ENCODE data around the gene XIAP.

XIAP gene

GRCh38 chrX:123909523-123909922, 49.7 kb downstream of the XIAP start:
- H3K9ac ChIP-seq (ENCODE audit: low read length), result no peak overlapping the region
- 93% methylated on average over 2 of the region's 4 CpGs for WGBS
- H3K4me3 ChIP-seq (ENCODE audit: insufficient read depth in 1 of 2, low read depth in 1 of 2, low read length in 2 of 2), result no peak overlapping the region
- H2BK120ac ChIP-seq (ENCODE audit: low read depth, low read length), result no peak overlapping the region
- H3K4ac ChIP-seq (ENCODE audit: low read depth in 1 of 2, low read length in 2 of 2), result no peak overlapping the region
- H2BK12ac ChIP-seq (ENCODE audit: low read length in 2 of 2), result no peak overlapping the region
- no peak overlapping the region for H3K14ac ChIP-seq (ENCODE audit: low read length in 2 of 2)
- no peaks in the 10 kb centered on the region for H3K27me3 ChIP-seq (ENCODE audit: control insufficient read depth in 1 of 2, insufficient read depth in 1 of 2, low read length in 2 of 2)
- no peak overlapping the region for H2AK5ac ChIP-seq (ENCODE audit: low read length, severe bottlenecking)
- H3K79me1 ChIP-seq (replicated peaks; ENCODE audit: low read length, poor library complexity, severe bottlenecking), result peaks cover 5% of the 10 kb centered on the region
- H3K4me1 ChIP-seq (ENCODE audit: control insufficient read depth, insufficient read depth, low read depth, low read length), result no peaks in the 10 kb centered on the region
- H2BK15ac ChIP-seq (ENCODE audit: low read depth, poor library complexity, severe bottlenecking), result no peak overlapping the region
- no peak overlapping the region for H3K4me2 ChIP-seq (ENCODE audit: low read length, poor library complexity, severe bottlenecking)
- H3K36me3 ChIP-seq (ENCODE audit: control insufficient read depth in 1 of 2, insufficient read depth in 2 of 2, low read depth in 1 of 2, low read length in 2 of 2), result peaks cover 0 to 36% of the 10 kb centered on the region in 2 experiments
- no peak overlapping the region for H2AFZ ChIP-seq (ENCODE audit: low read depth, low read length)
- no peak overlapping the region for H3K23ac ChIP-seq (ENCODE audit: low read length in 2 of 2)
- no peak overlapping the region for H2BK5ac ChIP-seq (ENCODE audit: low read depth, low read length, poor library complexity, severe bottlenecking)
- H4K91ac ChIP-seq (ENCODE audit: low read length), result no peak overlapping the region
- DNase-seq, result peak; percentile 50
- no peak overlapping the region for H3K18ac ChIP-seq (ENCODE audit: low read depth in 1 of 2, low read length in 2 of 2)
- H3K9me3 ChIP-seq (ENCODE audit: control insufficient read depth, low read length), result no peaks in the 10 kb centered on the region
- H4K8ac ChIP-seq (ENCODE audit: low read length), result no peak overlapping the region
- H3K27ac ChIP-seq (ENCODE audit: low read length, poor library complexity, severe bottlenecking), result no peak overlapping the region

GRCh38 chrX:123917069-123917468, 57.2 kb downstream of the XIAP start:
- Histone ChIP-seq H2BK5ac (ENCODE audit: low read depth, low read length, poor library complexity, severe bottlenecking) (no peak overlapping the region), H3K23ac (ENCODE audit: low read length in 2 of 2) (no peak overlapping the region), H3K4ac (ENCODE audit: low read depth in 1 of 2, low read length in 2 of 2) (no peak overlapping the region), H3K9me3 (ENCODE audit: control insufficient read depth, low read length) (no peaks in the 10 kb centered on the region), H3K27ac (ENCODE audit: low read length, poor library complexity, severe bottlenecking) (peak overlapping the region; percentile 51), H2AK5ac (ENCODE audit: low read length, severe bottlenecking) (no peak overlapping the region), H4K91ac (ENCODE audit: low read length) (no peak overlapping the region), H3K36me3 (ENCODE audit: control insufficient read depth in 1 of 2, insufficient read depth in 2 of 2, low read depth in 1 of 2, low read length in 2 of 2) (peaks cover 0 to 3% of the 10 kb centered on the region in 2 experiments), H3K18ac (ENCODE audit: low read depth in 1 of 2, low read length in 2 of 2) (no peak overlapping the region), H3K9ac (ENCODE audit: low read length) (no peak overlapping the region), H3K27me3 (ENCODE audit: control insufficient read depth in 1 of 2, insufficient read depth in 1 of 2, low read length in 2 of 2) (no peaks in the 10 kb centered on the region), H3K4me2 (ENCODE audit: low read length, poor library complexity, severe bottlenecking) (no peak overlapping the region), H3K4me3 (ENCODE audit: insufficient read depth in 1 of 2, low read depth in 1 of 2, low read length in 2 of 2) (no peak overlapping the region), H2BK15ac (ENCODE audit: low read depth, poor library complexity, severe bottlenecking) (no peak overlapping the region), H3K4me1 (ENCODE audit: control insufficient read depth, insufficient read depth, low read depth, low read length) (peaks cover 4% of the 10 kb centered on the region), H3K79me1 (replicated peaks; ENCODE audit: low read length, poor library complexity, severe bottlenecking) (peaks cover 2% of the 10 kb centered on the region), H2BK12ac (ENCODE audit: low read length in 2 of 2) (no peak overlapping the region), H3K14ac (ENCODE audit: low read length in 2 of 2) (no peak overlapping the region), H2BK120ac (ENCODE audit: low read depth, low read length) (no peak overlapping the region), H2AFZ (ENCODE audit: low read depth, low read length) (no peak overlapping the region), H4K8ac (ENCODE audit: low read length) (no peak overlapping the region)
- DNase-seq, result no peak

- Histone ChIP-seq H3K23ac (ENCODE audit: low read length in 2 of 2) (no peak overlapping the region), H3K9ac (ENCODE audit: low read length) (no peak overlapping the region)
- WGBS, result 82% methylated on average over 2 of the region's 4 CpGs
These were observed 58.4 kb downstream of the XIAP start for GRCh38 chrX:123918106-123918721.

GRCh38 chrX:123920105-123920785, 60.4 kb downstream of the XIAP start:
- H2BK5ac ChIP-seq (ENCODE audit: low read depth, low read length, poor library complexity, severe bottlenecking), result no peak overlapping the region
- no peaks in the 10 kb centered on the region for H3K9me3 ChIP-seq (ENCODE audit: control insufficient read depth, low read length)
- H2AK5ac ChIP-seq (ENCODE audit: low read length, severe bottlenecking), result no peak overlapping the region
- no peak overlapping the region for H3K4ac ChIP-seq (ENCODE audit: low read depth in 1 of 2, low read length in 2 of 2)
- H3K79me1 ChIP-seq (replicated peaks; ENCODE audit: low read length, poor library complexity, severe bottlenecking), result no peaks in the 10 kb centered on the region
- H4K8ac ChIP-seq (ENCODE audit: low read length), result no peak overlapping the region
- H3K36me3 ChIP-seq (ENCODE audit: control insufficient read depth in 1 of 2, insufficient read depth in 2 of 2, low read depth in 1 of 2, low read length in 2 of 2), result no peaks in the 10 kb centered on the region
- no peak overlapping the region for H3K23ac ChIP-seq (ENCODE audit: low read length in 2 of 2)
- no peak overlapping the region for H4K91ac ChIP-seq (ENCODE audit: low read length)
- H3K4me1 ChIP-seq (ENCODE audit: control insufficient read depth, insufficient read depth, low read depth, low read length), result peaks cover 4% of the 10 kb centered on the region
- no peak overlapping the region for H3K4me3 ChIP-seq (ENCODE audit: insufficient read depth in 1 of 2, low read depth in 1 of 2, low read length in 2 of 2)
- WGBS, result no CpG with 5 or more reads among the region's 1 CpG
- no peaks in the 10 kb centered on the region for H3K27me3 ChIP-seq (ENCODE audit: control insufficient read depth in 1 of 2, insufficient read depth in 1 of 2, low read length in 2 of 2)
- H3K14ac ChIP-seq (ENCODE audit: low read length in 2 of 2), result no peak overlapping the region
- no peak overlapping the region for H2BK12ac ChIP-seq (ENCODE audit: low read length in 2 of 2)
- no peak overlapping the region for H3K9ac ChIP-seq (ENCODE audit: low read length)
- DNase-seq, result peak; percentile 68
- no peak overlapping the region for H3K18ac ChIP-seq (ENCODE audit: low read depth in 1 of 2, low read length in 2 of 2)
- H2BK15ac ChIP-seq (ENCODE audit: low read depth, poor library complexity, severe bottlenecking), result no peak overlapping the region
- no peak overlapping the region for H2BK120ac ChIP-seq (ENCODE audit: low read depth, low read length)
- no peak overlapping the region for H2AFZ ChIP-seq (ENCODE audit: low read depth, low read length)
- peak overlapping the region; percentile 59 for H3K27ac ChIP-seq (ENCODE audit: low read length, poor library complexity, severe bottlenecking)
- no peak overlapping the region for H3K4me2 ChIP-seq (ENCODE audit: low read length, poor library complexity, severe bottlenecking)

More at GRCh38 chrX:123918106-123918721, 58.4 kb downstream of the XIAP start:
- Histone ChIP-seq H4K91ac (ENCODE audit: low read length) (no peak overlapping the region), H3K14ac (ENCODE audit: low read length in 2 of 2) (no peak overlapping the region), H2AFZ (ENCODE audit: low read depth, low read length) (no peak overlapping the region), H3K79me1 (replicated peaks; ENCODE audit: low read length, poor library complexity, severe bottlenecking) (no peaks in the 10 kb centered on the region), H3K36me3 (ENCODE audit: control insufficient read depth in 1 of 2, insufficient read depth in 2 of 2, low read depth in 1 of 2, low read length in 2 of 2) (no peaks in the 10 kb centered on the region), H2BK120ac (ENCODE audit: low read depth, low read length) (no peak overlapping the region), H3K4me1 (ENCODE audit: control insufficient read depth, insufficient read depth, low read depth, low read length) (peaks cover 4% of the 10 kb centered on the region), H2BK5ac (ENCODE audit: low read depth, low read length, poor library complexity, severe bottlenecking) (no peak overlapping the region), H3K4me2 (ENCODE audit: low read length, poor library complexity, severe bottlenecking) (no peak overlapping the region), H2BK15ac (ENCODE audit: low read depth, poor library complexity, severe bottlenecking) (no peak overlapping the region), H3K27me3 (ENCODE audit: control insufficient read depth in 1 of 2, insufficient read depth in 1 of 2, low read length in 2 of 2) (no peaks in the 10 kb centered on the region), H3K18ac (ENCODE audit: low read depth in 1 of 2, low read length in 2 of 2) (no peak overlapping the region), H3K4ac (ENCODE audit: low read depth in 1 of 2, low read length in 2 of 2) (no peak overlapping the region), H3K9me3 (ENCODE audit: control insufficient read depth, low read length) (no peaks in the 10 kb centered on the region), H3K4me3 (ENCODE audit: insufficient read depth in 1 of 2, low read depth in 1 of 2, low read length in 2 of 2) (no peak overlapping the region), H2BK12ac (ENCODE audit: low read length in 2 of 2) (no peak overlapping the region), H3K27ac (ENCODE audit: low read length, poor library complexity, severe bottlenecking) (peak overlapping the region; percentile 57), H4K8ac (ENCODE audit: low read length) (no peak overlapping the region), H2AK5ac (ENCODE audit: low read length, severe bottlenecking) (no peak overlapping the region)
- no peak for DNase-seq

Data from mesenchymal stem cell (in vitro differentiated cells and primary cell).